BLaER1 treated with 17β-estradiol and CSF1 and Interleukin-3, amounts not matched to agents 10 nM and 100 nM (cell line): ENCODE measurements around the gene FTO.
"Not testable (repeated sequence)": the region's sequence is repeated elsewhere in the genome, so short reads cannot be mapped to it uniquely, and the experiment has no call there.

Source experiments
- H3K27ac ChIP-seq, 11 experiments: shearing (Covaris generic); formaldehyde crosslinking; 2 replicates each; pipeline ENCODE4 v1.8.1; 2022
- H3K27me3 ChIP-seq, 11 experiments: shearing (Covaris generic); formaldehyde crosslinking; 2 replicates each; pipeline ENCODE4 v1.8.1; 2022
- H3K36me3 ChIP-seq, 11 experiments: shearing (Covaris generic); formaldehyde crosslinking; 2 replicates each; pipeline ENCODE4 v1.8.1; 2022
- H3K4me1 ChIP-seq, 10 experiments: shearing (Covaris generic); formaldehyde crosslinking; 2 replicates each; pipeline ENCODE4 v1.8.1; 2022
- H3K4me2 ChIP-seq, 11 experiments: shearing (Covaris generic); formaldehyde crosslinking; 2 replicates each; pipeline ENCODE4 v1.8.1; 2022
- H3K4me3 ChIP-seq, 10 experiments: shearing (Covaris generic); formaldehyde crosslinking; 2 replicates each; pipeline ENCODE4 v1.8.1; 2022
- H3K9ac ChIP-seq, 11 experiments: shearing (Covaris generic); formaldehyde crosslinking; 2 replicates each; pipeline ENCODE4 v1.8.1; 2022
- H3K9me3 ChIP-seq, 11 experiments: shearing (Covaris generic); formaldehyde crosslinking; replicated peaks in 1 of 11; 2 replicates each; pipeline ENCODE4 v1.8.1; 2022
- H4K20me1 ChIP-seq, 11 experiments: shearing (Covaris generic); formaldehyde crosslinking; 2 replicates each; pipeline ENCODE4 v1.8.1; 2022
- Cebpa-rat ChIP-seq, 11 experiments: shearing (Covaris generic); IDR thresholded peaks; 2 replicates each; pipeline ENCODE4 v1.8.1; 2022

The FTO gene

GRCh38 chr16:54177862-54178477, 474.0 kb downstream of the FTO start:
- Histone ChIP-seq H3K9ac (no peak overlapping the region), H3K36me3 (no peaks in the 10 kb centered on the region), H3K4me3 (no peak overlapping the region), H3K27me3 (no peaks in the 10 kb centered on the region), H3K4me1 (no peaks in the 10 kb centered on the region), H4K20me1 (no peaks in the 10 kb centered on the region; a peak in 1 of 22 replicates), H3K27ac (no peak overlapping the region), H3K4me2 (no peak overlapping the region), H3K9me3 (no peaks in the 10 kb centered on the region)
- no peak for TF ChIP-seq Cebpa-rat (IDR thresholded peaks at IDR 0.05)

GRCh38 chr16:54178478-54178976, 474.6 kb downstream of the FTO start:
- Histone ChIP-seq H3K27ac (no peak overlapping the region), H3K4me2 (no peak overlapping the region), H3K36me3 (no peaks in the 10 kb centered on the region), H3K9ac (no peak overlapping the region), H3K4me1 (no peaks in the 10 kb centered on the region), H3K9me3 (no peaks in the 10 kb centered on the region), H4K20me1 (no peaks in the 10 kb centered on the region; a peak in 1 of 22 replicates), H3K27me3 (no peaks in the 10 kb centered on the region), H3K4me3 (no peak overlapping the region)
- no peak for TF ChIP-seq Cebpa-rat (IDR thresholded peaks at IDR 0.05)

GRCh38 chr16:54180421-54181359, 476.7 kb downstream of the FTO start:
- H3K4me2 ChIP-seq, result no peak overlapping the region
- H3K4me1 ChIP-seq, result no peaks in the 10 kb centered on the region
- H3K9ac ChIP-seq, result no peak overlapping the region
- peaks cover 0 to 2% (median 0%) of the 10 kb centered on the region in 11 experiments; a peak in 2 of 22 replicates for H3K9me3 ChIP-seq
- no peaks in the 10 kb centered on the region; a peak in 1 of 22 replicates for H4K20me1 ChIP-seq
- no peaks in the 10 kb centered on the region for H3K27me3 ChIP-seq
- no peak overlapping the region for H3K27ac ChIP-seq
- no peak for TF ChIP-seq Cebpa-rat (IDR thresholded peaks at IDR 0.05)
- H3K36me3 ChIP-seq, result no peaks in the 10 kb centered on the region
- no peak overlapping the region for H3K4me3 ChIP-seq

- H3K27me3 ChIP-seq, H3K9ac ChIP-seq, H3K36me3 ChIP-seq, H3K27ac ChIP-seq, H3K4me1 ChIP-seq, H3K4me2 ChIP-seq, H3K4me3 ChIP-seq, H3K9me3 ChIP-seq, H4K20me1 ChIP-seq: not testable (repeated sequence)
These were observed 477.9 kb downstream of the FTO start for GRCh38 chr16:54181683-54182329.

- Histone ChIP-seq H3K9me3 (peaks cover 0 to 5% (median 0%) of the 10 kb centered on the region in 11 experiments; a peak in 2 of 22 replicates), H3K27me3 (no peaks in the 10 kb centered on the region), H3K27ac (no peak overlapping the region), H3K4me1 (no peaks in the 10 kb centered on the region), H3K36me3 (no peaks in the 10 kb centered on the region), H3K4me3 (no peak overlapping the region), H3K4me2 (no peak overlapping the region), H4K20me1 (no peaks in the 10 kb centered on the region), H3K9ac (no peak overlapping the region)
- TF ChIP-seq Cebpa-rat (IDR thresholded peaks at IDR 0.05), result no peak
These were observed 481.1 kb downstream of the FTO start for GRCh38 chr16:54185045-54185444.

GRCh38 chr16:54191163-54191562, 487.2 kb downstream of the FTO start:
- H3K36me3 ChIP-seq, result no peaks in the 10 kb centered on the region; a peak in 1 of 22 replicates
- H4K20me1 ChIP-seq, result no peaks in the 10 kb centered on the region
- H3K27ac ChIP-seq, result no peak overlapping the region
- no peak for TF ChIP-seq Cebpa-rat (IDR thresholded peaks at IDR 0.05)
- H3K4me1 ChIP-seq, result no peaks in the 10 kb centered on the region
- H3K27me3 ChIP-seq, result no peaks in the 10 kb centered on the region
- H3K9ac ChIP-seq, result no peak overlapping the region
- no peak overlapping the region for H3K4me2 ChIP-seq
- H3K4me3 ChIP-seq, result no peak overlapping the region
- peaks cover 0 to 25% (median 6%) of the 10 kb centered on the region in 11 experiments; a peak in 10 of 22 replicates for H3K9me3 ChIP-seq

- Histone ChIP-seq H3K27ac (no peak overlapping the region), H3K36me3 (no peaks in the 10 kb centered on the region; a peak in 1 of 22 replicates), H3K4me1 (no peaks in the 10 kb centered on the region), H4K20me1 (no peaks in the 10 kb centered on the region), H3K4me2 (no peak overlapping the region), H3K9ac (no peak overlapping the region), H3K4me3 (no peak overlapping the region), H3K9me3 (peaks cover 0 to 25% (median 6%) of the 10 kb centered on the region in 11 experiments; a peak in 10 of 22 replicates), H3K27me3 (no peaks in the 10 kb centered on the region)
- no peak for TF ChIP-seq Cebpa-rat (IDR thresholded peaks at IDR 0.05)
These were observed 487.6 kb downstream of the FTO start for GRCh38 chr16:54191592-54191991.

GRCh38 chr16:54193013-54193664, 489.2 kb downstream of the FTO start:
- H3K4me1 ChIP-seq, result no peaks in the 10 kb centered on the region
- no peak overlapping the region for H3K4me3 ChIP-seq
- no peak overlapping the region for H3K4me2 ChIP-seq
- H3K27ac ChIP-seq, result no peak overlapping the region
- no peaks in the 10 kb centered on the region for H4K20me1 ChIP-seq
- peaks cover 0 to 25% (median 6%) of the 10 kb centered on the region in 11 experiments; a peak in 10 of 22 replicates for H3K9me3 ChIP-seq
- TF ChIP-seq Cebpa-rat (IDR thresholded peaks at IDR 0.05), result no peak
- H3K36me3 ChIP-seq, result no peaks in the 10 kb centered on the region; a peak in 1 of 22 replicates
- H3K9ac ChIP-seq, result no peak overlapping the region
- H3K27me3 ChIP-seq, result no peaks in the 10 kb centered on the region
